PC-9 (cell line): ENCODE data around the gene CHST11. TPM values are rescaled to one million over a fixed set of nuclear protein-coding genes. Genes with fewer than 3 reads are reported as not detected.

Experiments
- BruUV-seq: library from RNA; stranded (reverse); fragments of 400-500 nt; replicated peaks from 2 replicates; lab custom pipeline; 2021; lab: Mats Ljungman, UMichigan
- CTCF ChIA-PET: fragments of 300-600 bp; sonication (Branson Sonifier 250); formaldehyde crosslinking; loops from one replicate; lab custom pipeline; 2022; ENCODE audit warnings: antibody characterized with exemption; lab: Charles Lee
- POLR2A ChIA-PET: fragments of 300-600 bp; sonication (Branson Sonifier 250); formaldehyde crosslinking; loops from one replicate; lab custom pipeline; 2022; ENCODE audit warnings: antibody characterized with exemption; ENCODE audit not compliant: unreplicated experiment; lab: Charles Lee
- DNase-seq, 2 experiments: peaks; one replicate each; pipeline versions ENCODE4 v3.0.0 to v3.0.0-alpha.2; 2015 to 2022; ENCODE audit warnings: mixed read lengths in 1 of 2
- H2AFZ ChIP-seq: fragments of 200-600 bp; sonication (generic); 2 replicates; pipeline ENCODE4 v1.8.1; 2017; ENCODE audit warnings: antibody characterized with exemption
- H3F3A ChIP-seq: fragments of 200-600 bp; sonication (generic); 2 replicates; pipeline ENCODE4 v1.8.1; 2017; ENCODE audit warnings: antibody characterized with exemption, mild to moderate bottlenecking, low read depth; ENCODE audit not compliant: insufficient read depth
- H3K27ac ChIP-seq: fragments of 200-600 bp; sonication (generic); 2 replicates; pipeline ENCODE4 v1.6.1; 2016; ENCODE audit warnings: mixed run types
- H3K27me3 ChIP-seq: fragments of 200-600 bp; sonication (generic); 2 replicates; pipeline ENCODE4 v1.6.1; 2016; ENCODE audit warnings: low read depth, mixed run types; ENCODE audit not compliant: insufficient read depth
- H3K36me3 ChIP-seq: fragments of 200-600 bp; sonication (generic); 2 replicates; pipeline ENCODE4 v1.6.1; 2016; ENCODE audit warnings: low read depth, mixed run types
- H3K4me1 ChIP-seq: fragments of 200-600 bp; sonication (generic); replicated peaks from 2 replicates; pipeline ENCODE4 v1.6.1; 2016; ENCODE audit warnings: mixed run types; ENCODE audit not compliant: insufficient read depth
- H3K4me2 ChIP-seq: fragments of 200-600 bp; sonication (generic); 2 replicates; pipeline ENCODE4 v1.6.1; 2017; ENCODE audit warnings: mixed run types
- H3K4me3 ChIP-seq: fragments of 200-600 bp; sonication (generic); 2 replicates; pipeline ENCODE4 v1.6.1; 2016; ENCODE audit warnings: mixed run types
- H3K79me2 ChIP-seq: fragments of 200-600 bp; sonication (generic); 2 replicates; pipeline ENCODE4 v1.6.1; 2017; ENCODE audit warnings: low read depth, mixed run types
- H3K9me2 ChIP-seq: fragments of 200-600 bp; sonication (generic); 2 replicates; pipeline ENCODE4 v1.8.1; 2017; ENCODE audit warnings: mild to moderate bottlenecking; ENCODE audit not compliant: insufficient read depth
- H3K9me3 ChIP-seq: fragments of 200-600 bp; sonication (generic); 2 replicates; pipeline ENCODE4 v1.8.1; 2016; ENCODE audit warnings: low read depth; ENCODE audit not compliant: insufficient read depth
- H4K20me1 ChIP-seq: fragments of 200-600 bp; sonication (generic); 2 replicates; pipeline ENCODE4 v1.8.1; 2017; ENCODE audit not compliant: insufficient read depth
- CTCF ChIP-seq: fragments of 200-600 bp; sonication (generic); conservative IDR thresholded peaks from 2 replicates; pipeline ENCODE4 v1.6.1; 2017; ENCODE audit warnings: mixed run types, antibody characterized with exemption, mild to moderate bottlenecking, moderate library complexity
- EZH2 ChIP-seq: fragments of 200-600 bp; sonication (generic); IDR thresholded peaks from 2 replicates; pipeline ENCODE4 v1.8.0; 2017; ENCODE audit warnings: antibody characterized with exemption, low read depth
- intact Hi-C: fragments of 100-400 bp; cut with micrococcal nuclease; formaldehyde crosslinking; loops from one replicate; pipeline ENCODE4 v1.10.0; 2022; ENCODE audit not compliant: unreplicated experiment
- total RNA-seq: library from RNA; stranded (reverse); gene quantifications from 2 replicates; pipeline ENCODE4 v1.2.3, GENCODE V29; 2021

CHST11 gene
- total RNA-seq, 1 experiment from 2014 or later, result 39.9 TPM

- ChIA-PET POLR2A (no interaction called here), CTCF (no interaction called here)
- BruUV-seq, result no TSS peak
- intact Hi-C loops, result no loop called here
- Histone ChIP-seq H3F3A (peaks cover 43% of the 10 kb centered on the region), H3K36me3 (no peaks in the 10 kb centered on the region), H3K4me1 (peaks cover 16% of the 10 kb centered on the region), H3K4me2 (no peak overlapping the region), H3K27me3 (no peaks in the 10 kb centered on the region), H3K27ac (0 out of 2 replicates have a peak overlapping the region, but pooled peaks have one; percentile 22), H3K9me2 (no peaks in the 10 kb centered on the region), H4K20me1 (no peaks in the 10 kb centered on the region), H2AFZ (no peak overlapping the region), H3K4me3 (no peak overlapping the region), H3K79me2 (peaks cover 100% of the 10 kb centered on the region), H3K9me3 (no peaks in the 10 kb centered on the region)
- no peak for DNase-seq
- TF ChIP-seq EZH2 (no peak), CTCF (no peak)
Observed at GRCh38 chr12:104581005-104581570, 124.3 kb downstream of the CHST11 start.

DNA sequence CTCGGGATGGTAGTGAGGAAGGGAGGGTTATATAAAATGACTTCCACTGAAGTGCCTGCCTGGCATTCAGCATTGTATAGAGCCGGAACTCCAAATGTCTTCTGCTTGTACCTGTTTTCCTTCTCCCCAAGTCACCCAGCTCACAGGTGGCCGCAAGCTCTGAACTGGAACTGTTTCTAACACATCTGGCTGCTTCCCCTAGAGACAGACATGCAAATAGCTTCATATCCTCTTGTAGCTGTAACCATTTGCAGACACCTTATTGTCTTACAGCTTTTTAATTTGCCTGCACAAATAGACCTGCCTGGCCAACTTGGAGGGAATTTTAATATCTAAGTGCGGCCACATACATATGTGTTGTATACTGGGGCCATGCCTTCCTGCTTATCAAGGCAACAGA is 126.0 kb downstream of the CHST11 start:
- no peak overlapping the region for H3K4me2 ChIP-seq
- ChIA-PET POLR2A (interaction anchor here (0.6 kb wide), 1 partner anchor 22 kb away, joined by 3 read pairs; no protein-coding TSS in a partner anchor), CTCF (no interaction called here)
- H3K79me2 ChIP-seq, result peaks cover 97% of the 10 kb centered on the region
- no peak overlapping the region for H2AFZ ChIP-seq
- H3K4me3 ChIP-seq, result no peak overlapping the region
- no TSS peak for BruUV-seq
- no peaks in the 10 kb centered on the region for H3K36me3 ChIP-seq
- no peaks in the 10 kb centered on the region for H3K9me3 ChIP-seq
- no peaks in the 10 kb centered on the region for H3K9me2 ChIP-seq
- no peak overlapping the region for H3K27ac ChIP-seq
- H3F3A ChIP-seq, result peaks cover 51% of the 10 kb centered on the region
- intact Hi-C loops, result no loop called here
- no peaks in the 10 kb centered on the region for H3K27me3 ChIP-seq
- H4K20me1 ChIP-seq, result no peaks in the 10 kb centered on the region
- peaks cover 33% of the 10 kb centered on the region for H3K4me1 ChIP-seq
- TF ChIP-seq CTCF, result no peak
- no peak for TF ChIP-seq EZH2
- no peak for DNase-seq

DNA sequence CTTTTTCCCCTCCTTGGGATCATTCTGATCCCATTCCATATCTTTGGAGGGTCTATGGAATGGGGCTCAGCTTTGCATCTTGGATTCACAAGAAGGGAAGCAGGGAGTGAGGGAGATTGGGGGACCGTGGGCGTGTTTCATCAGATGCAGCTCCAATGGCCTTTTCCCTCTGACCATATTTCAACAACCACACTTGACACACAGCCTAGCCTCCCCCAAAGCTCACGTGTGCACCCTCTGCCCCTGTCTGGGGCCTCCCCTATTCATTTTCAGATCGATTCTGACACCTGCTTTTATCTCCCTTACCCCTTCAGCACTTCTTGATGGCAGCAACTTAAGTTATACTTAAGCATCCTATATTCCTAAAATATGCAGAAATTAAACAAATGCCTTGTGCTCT is 126.6 kb downstream of the CHST11 start:
- DNase-seq, result no peak
- Histone ChIP-seq H4K20me1 (no peaks in the 10 kb centered on the region), H3K27ac (no peak overlapping the region), H2AFZ (no peak overlapping the region), H3F3A (peaks cover 55% of the 10 kb centered on the region), H3K4me2 (no peak overlapping the region), H3K4me1 (peaks cover 38% of the 10 kb centered on the region), H3K36me3 (no peaks in the 10 kb centered on the region), H3K9me2 (no peaks in the 10 kb centered on the region), H3K4me3 (no peak overlapping the region), H3K79me2 (peaks cover 92% of the 10 kb centered on the region), H3K27me3 (no peaks in the 10 kb centered on the region), H3K9me3 (no peaks in the 10 kb centered on the region)
- CTCF ChIA-PET, result no interaction called here
- intact Hi-C loops, result no loop called here
- POLR2A ChIA-PET, result interaction anchor here (0.6 kb wide), 1 partner anchor 21 kb away, joined by 3 read pairs; no protein-coding TSS in a partner anchor
- no TSS peak for BruUV-seq
- TF ChIP-seq EZH2 (no peak), CTCF (no peak)
